Posterior vena cava (tissue), 2 donors: Measurements from ENCODE around the gene ADIG. TPM values are rescaled to one million over a fixed set of nuclear protein-coding genes. Genes with fewer than 3 reads are reported as not detected.
"Not testable (repeated sequence)": the region's sequence is repeated elsewhere in the genome, so short reads cannot be mapped to it uniquely, and the experiment has no call there.

ENCODE experiments used
- DNase-seq: peaks from one replicate; pipeline ENCODE4 v3.0.0-alpha.2; 2020; ENCODE audit warnings: low spot score
- intact Hi-C, 2 donors: fragments of 100-400 bp; cut with DNase I; formaldehyde crosslinking; loops; one replicate each; pipeline versions ENCODE4 v1.14.1 to v1.14.2; 2022 to 2023
- total RNA-seq, 2 donors: library from RNA; stranded (reverse); fragmentation: NEBNext Ultra II Directional; extraction: Animal tissue kit (Norgen Biotek cat#: 25700); gene quantifications; one replicate each; pipeline ENCODE4 v1.2.1, GENCODE V29; 2021
- donor health status: DM: yes; HTN: yes; CAD: no.
- donor health status: DM: yes; HTN: yes; CAD: no.

ADIG gene
- total RNA-seq, 2 donors from 2014 or later = not detected

DNA sequence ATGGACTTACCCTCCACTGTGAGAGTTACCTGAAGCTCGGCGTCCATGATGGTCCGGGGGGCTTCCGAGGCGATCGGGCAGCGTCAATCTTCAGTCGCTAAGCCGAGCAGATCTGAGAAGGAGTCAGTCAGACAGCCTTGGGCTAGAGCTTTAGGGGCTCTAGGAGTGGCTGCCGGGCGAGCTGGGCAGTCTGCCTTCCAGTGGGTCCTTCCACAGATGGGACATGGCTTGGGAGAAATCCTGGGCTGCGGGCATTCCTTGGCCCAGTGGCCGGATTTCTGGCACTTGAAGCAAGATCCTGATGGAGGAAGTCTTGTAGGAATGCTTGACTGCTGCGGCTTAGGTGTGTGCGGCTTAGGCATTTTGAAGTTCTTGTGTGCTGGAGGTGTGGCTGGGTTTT is 14.9 kb downstream of the ADIG start:
- DNase-seq, intact Hi-C loops: not testable (repeated sequence)

DNA sequence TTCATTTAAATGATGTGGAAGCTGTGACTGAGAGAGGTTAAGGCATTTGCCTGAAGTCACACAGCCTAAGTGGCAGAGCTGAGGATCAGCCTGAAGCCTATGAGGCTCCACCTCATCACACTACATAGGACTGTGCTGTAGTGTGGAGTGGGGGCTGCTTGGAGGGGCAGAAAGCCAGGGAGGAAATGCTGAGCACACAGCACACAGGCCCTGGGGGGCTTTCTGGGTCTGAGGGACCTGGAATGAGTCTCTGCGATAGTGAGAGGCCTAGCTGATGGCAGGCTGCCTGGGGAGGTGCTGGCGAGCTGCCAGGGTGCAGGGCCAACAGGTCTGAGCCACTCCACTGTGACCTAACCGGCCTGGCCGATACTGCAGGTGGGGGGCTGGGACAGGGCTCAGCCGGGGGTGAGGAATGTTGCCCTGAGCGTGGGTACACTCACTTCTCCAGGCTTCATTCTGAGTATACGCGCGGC is 18.4 kb downstream of the ADIG start:
- intact Hi-C loops = no loop called here

DNA sequence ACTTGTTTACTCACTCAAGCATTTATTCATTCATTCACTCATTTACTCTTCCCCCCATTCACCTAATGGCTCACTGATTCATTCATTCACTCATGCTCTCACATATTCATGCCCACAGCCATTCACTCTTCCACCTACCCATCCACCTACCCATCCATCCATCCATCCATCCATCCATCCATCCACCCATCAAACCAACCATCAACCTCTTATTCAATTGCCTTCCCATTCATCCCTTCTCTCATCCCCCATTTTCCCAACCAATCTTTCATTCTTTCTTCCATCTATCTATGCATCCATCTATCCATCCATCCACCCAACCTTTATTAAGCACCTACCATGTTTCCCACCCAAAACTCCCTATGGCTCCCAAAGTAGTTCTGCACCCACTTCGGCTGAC is 19.1 kb downstream of the ADIG start:
- intact Hi-C loops = no loop called here
- no peak for DNase-seq

More for the DNA sequence above, 18.4 kb downstream of the ADIG start:
- no peak for DNase-seq

DNA sequence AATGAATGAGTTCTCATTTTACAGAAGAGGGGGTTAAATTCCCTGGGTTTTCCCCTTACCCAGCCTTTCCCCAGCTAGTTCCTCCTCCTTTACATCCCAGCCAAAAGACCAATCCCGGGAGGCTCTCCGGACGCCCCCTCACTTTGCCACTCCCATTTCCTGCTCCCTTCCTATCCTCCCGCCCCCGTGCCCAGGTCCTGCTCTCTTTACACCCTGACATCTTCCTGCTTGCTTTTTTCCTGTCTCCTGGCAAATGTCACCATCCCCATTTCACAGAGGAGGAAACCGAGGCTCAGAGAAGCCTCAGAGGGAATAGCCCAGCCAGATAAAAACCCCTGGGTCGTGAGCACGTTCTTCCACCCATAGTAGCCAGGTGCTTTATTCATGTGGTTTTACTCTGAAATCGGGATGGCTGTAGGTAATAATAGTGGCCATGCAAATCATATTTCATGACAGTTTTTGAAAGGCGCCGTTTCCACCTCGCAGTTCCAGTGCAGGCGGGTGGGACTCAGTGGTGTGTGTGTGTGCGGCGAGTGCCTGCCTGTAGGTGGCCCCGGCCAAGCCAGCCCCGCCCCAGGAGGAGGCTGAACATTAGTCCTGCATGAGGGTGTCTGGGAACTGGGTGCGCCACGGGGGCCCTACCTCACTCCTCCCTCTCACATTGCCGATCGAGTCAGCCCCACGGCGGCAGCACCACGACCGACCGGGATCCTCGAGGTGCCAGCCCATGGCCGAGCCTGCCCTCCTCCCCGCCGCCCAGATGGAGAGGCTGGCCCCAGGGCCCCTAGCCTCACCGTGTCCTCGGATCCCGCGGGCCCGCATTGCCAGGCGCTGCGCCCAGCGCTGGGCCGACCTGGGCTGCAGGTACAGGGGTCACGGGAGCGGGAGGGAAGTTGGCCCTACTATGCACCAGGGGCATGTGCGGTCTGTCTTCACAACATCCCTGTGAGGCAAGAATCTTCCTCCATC is 20.5 kb downstream of the ADIG start, which contains the start of gene ARHGAP40:
ARHGAP40 (plus strand) TSS at position 594 of the 969 bp plus-strand sequence.
- intact Hi-C loops = no loop called here
- no peak for DNase-seq

DNA sequence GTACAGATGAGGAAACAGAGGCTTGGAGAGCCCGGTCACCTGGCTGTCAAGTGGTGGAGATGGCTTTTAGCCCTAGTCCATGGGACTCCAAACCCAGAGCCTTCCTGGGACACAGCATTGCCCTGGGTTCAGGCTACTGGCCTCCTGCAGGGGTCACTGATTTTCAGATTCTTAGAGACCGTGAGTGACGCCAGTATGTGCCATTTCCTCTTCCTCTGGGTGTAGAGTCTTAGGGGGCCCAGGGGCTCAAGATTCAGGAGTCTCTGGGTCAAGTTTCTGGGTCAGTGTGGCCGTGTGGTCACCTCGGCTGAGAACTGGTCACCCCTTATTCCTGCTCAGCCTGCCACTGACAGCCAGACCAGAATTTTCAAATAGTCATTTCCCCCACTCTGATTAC is 21.2 kb downstream of the ADIG start:
- no peak for DNase-seq
- intact Hi-C loops = no loop called here

DNA sequence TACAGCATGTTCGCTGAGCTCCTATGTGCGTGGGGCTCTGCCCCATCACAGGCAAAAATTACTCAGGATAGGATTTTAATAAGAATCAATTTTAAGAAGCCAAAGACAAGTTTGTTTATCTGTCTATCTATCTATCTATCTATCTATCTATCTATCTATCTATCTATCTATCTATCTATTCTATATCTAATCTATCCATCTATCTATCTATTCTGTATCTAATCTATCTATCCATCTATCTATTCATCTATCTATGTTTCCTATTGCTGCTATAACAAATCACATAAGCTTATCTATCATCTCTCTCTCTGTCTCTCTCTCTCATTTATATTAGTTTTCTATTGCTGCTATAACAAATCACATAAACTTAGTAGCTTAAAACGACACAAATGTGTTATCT is 22.3 kb downstream of the ADIG start:
- intact Hi-C loops = no loop called here
- DNase-seq = no peak

DNA sequence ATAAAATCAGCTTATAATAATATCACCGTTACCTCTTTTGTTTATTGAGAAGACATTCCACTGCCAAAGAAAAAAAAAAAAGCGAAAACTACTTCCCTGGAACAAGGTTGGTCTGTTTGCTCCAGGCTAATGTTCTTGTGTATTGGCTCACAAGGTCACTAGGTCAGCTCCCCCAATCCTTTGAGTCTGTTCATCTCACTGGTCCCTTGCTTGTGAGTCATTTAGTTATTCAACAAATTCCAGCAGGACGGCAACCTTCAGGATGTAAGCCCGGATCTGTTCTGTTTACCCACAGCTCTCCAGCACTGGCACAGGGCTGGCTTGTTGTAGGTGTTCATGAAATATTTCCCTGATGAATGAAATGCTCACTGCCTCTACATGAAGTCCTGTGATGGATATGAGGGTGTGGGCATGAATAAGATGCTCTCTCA is 23.9 kb downstream of the ADIG start:
- intact Hi-C loops = no loop called here
- DNase-seq = no peak

DNA sequence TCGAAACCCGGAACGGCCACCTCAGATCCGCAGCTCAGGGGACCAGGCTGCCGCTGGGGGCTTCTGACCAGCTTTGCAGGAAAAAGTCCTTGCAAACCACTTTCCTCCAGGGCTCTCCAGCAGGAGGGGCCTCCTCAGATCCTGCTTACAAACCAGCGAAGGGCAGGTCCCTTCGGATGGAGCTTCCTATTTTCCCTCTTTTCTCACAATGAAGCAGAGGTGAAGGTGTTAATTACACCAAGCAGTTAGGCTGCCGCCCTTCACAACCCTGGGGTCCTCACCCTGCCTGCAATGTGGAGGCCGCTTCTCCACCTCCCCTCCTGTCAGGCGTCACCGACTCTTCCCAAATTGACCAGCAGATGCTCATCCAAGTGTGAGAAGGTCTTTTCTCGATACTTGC is 26.4 kb downstream of the ADIG start:
- DNase-seq = no peak
- intact Hi-C loops = no loop called here

DNA sequence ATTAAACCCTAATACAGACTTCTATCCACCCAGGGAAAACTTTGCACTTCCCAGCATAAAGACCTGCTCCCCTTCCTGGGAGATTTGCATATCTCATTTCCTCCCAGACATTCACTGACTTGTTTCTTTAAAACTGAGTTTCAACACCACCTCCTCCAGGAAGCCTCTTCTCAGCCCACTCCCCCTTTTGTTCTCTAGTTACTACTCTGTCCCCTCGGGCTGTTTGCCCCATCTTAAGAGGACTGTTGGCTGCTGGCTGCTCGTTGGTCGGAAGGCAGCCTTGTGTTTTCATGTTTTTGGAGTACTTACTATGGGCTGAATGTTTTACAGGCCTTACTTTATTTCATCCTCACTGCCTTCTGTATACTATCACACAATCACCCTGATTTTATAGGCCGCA is 27.2 kb downstream of the ADIG start:
- intact Hi-C loops = no loop called here
- no peak for DNase-seq

DNA sequence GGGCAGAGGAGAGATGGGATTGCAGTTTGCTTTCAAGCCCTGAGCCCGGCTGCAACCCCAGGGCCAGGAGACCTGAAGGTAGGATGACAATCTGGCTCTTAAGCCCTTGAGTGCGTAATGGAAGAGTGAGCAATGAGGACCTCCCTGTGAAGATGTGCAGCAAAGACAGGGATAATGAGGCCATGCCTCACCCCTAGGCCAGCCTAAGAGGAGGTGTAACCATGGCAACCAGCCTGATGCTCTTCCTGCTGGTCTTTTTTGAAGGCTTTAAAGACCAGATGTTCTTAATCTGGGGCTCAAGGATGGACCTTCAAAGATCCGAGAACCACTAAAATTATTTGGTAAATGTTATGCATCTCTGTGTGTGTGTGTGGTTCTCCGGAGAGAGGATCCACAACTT is 28.8 kb downstream of the ADIG start:
- DNase-seq = no peak
- intact Hi-C loops = no loop called here

DNA sequence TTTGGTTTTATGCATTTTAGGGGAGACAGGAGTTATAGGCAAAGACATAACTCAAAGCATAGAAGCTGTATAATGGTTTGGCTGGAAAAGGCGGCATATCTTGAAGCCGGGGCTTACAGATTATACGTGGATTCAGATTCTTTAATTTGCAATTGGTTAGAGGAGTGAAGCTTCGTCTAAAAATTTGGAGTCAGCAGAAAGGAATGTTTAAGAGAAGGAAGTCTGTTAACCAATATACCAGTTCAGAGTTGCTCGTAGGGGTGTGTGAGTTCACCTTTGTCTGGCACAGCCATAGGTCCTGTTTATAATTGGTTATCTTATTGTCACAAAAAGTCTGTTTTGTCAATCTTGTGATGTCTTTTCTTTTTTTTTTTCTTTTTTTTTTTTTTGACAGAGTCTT is 29.5 kb downstream of the ADIG start:
- intact Hi-C loops = no loop called here
- no peak for DNase-seq

DNA sequence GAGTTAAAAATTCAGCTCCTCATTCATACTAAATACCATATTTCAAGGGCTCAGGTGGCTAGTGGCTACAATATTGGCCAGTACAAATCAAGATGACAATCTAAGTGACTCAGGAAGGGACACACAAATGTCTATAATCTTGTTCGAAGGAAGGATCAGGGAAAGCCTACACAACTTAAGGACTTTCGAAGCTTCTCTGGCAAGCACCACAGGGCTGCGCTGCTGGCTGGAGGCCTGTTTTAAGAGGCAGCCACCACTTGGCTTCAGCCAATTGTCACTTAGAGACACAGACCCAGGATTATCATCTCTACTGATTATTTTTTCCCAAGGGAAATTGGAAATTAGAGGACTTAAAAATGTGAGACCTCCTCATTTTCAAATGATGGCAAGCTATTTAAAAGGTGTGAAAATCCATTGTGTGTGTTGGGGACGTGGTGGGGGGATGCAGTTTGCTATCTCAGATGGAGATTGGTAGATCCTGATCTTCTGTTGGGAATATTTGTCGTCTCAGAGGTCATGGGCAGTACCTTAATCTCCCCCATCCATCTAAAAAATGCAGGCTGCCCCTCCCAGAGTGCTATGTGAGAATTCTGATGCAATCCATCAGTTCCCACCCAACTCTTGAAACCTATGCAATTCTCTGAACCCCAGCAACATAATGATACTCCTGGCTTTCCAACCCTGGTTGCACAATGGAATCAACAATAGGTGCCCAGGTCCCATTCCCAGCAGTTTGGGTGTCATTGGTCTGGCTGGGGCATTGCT is 31.9 kb downstream of the ADIG start:
- intact Hi-C loops = no loop called here
- no peak for DNase-seq

DNA sequence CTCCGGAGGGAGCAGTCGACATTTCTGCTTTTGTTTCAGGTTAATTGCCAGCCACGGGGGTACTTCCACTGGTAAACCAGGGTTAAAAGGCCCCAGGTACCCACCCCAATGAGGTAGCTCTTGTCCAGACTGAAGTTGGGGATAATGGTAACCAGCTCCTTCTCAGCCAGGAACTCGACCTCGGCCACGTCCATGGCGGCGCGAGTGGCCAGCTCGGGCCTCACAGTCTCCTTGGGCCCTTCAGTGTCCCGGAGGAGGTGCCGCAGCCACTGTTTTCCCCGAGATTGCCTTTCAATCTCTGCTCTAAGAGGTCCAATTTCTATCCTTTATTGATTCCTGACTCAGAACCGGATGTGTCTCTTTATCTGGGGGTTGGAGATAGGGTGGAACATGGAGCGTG is 34.3 kb downstream of the ADIG start:
- no peak for DNase-seq
- intact Hi-C loops = no loop called here

DNA sequence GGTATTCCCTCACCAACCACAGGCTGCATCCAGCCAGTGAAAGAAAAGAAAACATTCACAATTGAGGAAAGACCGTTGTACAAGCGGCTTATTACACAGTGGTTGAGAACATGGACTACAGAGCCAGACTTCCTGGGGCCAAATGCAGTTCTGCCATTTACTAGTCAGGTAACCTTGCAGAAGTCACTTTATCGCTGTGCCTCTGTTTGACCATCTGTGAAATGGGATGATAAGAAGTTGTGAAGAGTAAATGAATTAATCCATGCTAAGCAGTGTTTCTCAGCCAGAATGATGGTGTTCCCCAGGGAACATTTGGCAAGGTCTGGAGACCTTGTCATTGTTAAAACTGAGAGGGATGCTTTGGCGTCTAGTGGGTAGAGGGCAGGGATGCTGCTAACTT is 35.5 kb downstream of the ADIG start:
- intact Hi-C loops = no loop called here
- no peak for DNase-seq

DNA sequence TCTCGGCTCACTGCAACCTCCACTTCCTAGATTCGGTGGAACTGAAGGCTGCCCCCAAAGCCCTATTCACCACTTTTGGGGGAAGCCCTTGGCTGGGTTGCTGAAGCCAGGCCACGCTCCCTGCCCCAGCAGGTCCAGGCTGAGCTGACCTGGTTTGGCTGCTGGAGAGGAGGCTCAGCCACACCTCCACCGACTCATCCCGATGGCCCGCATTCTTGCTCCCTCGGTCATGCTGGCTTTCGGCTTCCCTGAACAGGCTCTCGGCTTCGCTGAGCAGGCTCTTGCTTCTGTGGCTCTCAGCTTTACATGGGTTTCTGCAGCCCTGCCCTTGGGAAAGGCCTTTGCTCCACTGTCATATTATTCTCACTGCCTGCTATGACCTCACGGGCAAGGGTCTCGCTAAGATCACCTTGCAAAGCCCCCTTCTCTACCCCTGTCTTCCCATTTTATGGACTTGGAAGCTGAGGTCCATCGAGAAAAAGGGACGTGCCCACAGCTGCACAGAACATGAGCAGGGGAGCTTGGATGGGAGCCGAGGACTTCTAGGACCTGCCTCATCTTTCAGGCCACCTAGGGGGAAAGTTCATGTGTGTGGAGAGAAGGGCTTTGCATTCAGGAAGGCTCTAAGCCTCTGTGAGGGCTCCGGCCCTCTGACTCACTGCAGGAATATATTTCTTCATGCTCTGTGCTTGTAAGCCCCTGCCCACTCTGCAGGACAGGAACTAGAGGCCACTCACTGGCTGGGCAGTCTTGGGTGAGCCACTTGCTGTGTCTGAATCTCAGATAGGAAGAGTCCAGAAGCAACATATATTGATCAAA is 36.2 kb downstream of the ADIG start:
- intact Hi-C loops = no loop called here
- no peak for DNase-seq

DNA sequence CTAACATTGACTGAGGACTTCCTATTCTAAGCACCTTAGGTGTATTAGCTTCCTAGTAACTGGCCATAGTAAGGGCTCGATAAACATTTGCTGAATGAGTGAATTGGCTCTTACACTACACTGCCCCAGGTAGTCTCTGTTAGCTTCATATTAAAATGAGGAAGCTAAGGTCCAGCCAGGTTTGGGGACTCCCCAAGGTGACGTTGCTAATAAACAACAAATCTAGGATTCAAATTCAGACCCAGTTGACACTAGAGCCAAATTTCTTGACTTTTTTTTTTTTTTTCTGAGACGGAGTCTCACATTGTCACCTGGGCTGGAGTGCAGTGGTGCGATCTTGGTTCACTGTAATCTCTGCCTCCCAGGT is 36.8 kb downstream of the ADIG start:
- no peak for DNase-seq
- intact Hi-C loops = no loop called here

DNA sequence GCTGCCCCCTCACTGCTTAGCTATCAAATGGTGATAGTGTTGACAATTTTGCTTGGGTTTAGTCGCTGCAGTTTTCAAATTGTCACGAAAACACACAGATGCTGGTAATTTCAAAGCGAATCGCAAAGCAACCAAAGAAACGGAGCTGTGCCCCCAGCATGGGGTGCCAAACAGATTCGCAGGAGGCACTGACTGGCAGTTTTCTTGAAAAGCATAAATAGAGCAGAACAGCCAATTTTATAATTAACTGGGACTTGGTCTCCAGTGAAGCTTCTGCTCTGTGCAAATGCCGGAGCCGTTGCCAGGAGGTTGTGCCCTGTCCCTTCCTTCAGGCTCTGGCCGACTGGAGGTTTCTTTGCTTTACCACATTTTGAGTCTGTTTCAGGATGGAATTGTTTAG is 39.4 kb downstream of the ADIG start:
- DNase-seq = no peak
- intact Hi-C loops = no loop called here

DNA sequence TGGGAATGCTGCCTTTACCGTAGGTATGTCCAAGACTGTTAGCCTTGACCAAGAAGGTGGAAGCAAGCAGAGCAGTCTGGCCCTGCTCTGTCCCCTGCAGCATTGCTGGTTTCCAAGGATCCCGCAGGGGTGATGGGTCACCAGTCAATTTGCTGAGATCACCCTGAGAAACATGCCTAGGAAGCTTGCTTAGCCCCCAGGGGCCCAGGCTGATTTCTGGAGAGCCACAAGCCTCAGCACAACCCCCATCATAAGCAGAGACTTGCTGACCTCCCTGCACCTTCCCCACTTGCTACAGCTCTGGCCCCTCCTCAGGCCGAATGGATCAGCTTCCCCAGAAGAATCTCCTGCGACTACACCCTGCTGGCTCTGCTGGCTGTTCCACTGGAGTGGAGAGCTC is 42.1 kb downstream of the ADIG start:
- intact Hi-C loops = no loop called here
- DNase-seq = no peak

DNA sequence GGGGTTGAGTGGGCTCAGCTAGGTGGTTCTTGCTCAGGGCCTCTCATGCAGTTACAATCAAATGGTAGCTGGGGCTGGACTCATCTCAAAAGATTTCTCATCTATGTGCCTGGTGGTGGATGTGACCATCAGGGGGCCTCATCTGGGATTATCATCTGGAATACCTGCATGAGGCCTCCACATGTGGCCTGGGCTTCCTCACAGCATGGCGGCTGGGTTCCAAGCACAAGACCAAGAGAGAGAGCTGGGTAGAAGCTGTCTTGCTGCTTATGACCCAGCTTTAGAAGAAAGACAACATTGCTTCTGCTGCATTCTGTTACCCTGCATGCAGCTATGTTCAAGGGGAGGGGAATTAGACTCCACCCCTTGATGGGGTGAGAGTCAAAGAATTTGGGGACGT is 43.1 kb downstream of the ADIG start:
- intact Hi-C loops = no loop called here
- DNase-seq = no peak

DNA sequence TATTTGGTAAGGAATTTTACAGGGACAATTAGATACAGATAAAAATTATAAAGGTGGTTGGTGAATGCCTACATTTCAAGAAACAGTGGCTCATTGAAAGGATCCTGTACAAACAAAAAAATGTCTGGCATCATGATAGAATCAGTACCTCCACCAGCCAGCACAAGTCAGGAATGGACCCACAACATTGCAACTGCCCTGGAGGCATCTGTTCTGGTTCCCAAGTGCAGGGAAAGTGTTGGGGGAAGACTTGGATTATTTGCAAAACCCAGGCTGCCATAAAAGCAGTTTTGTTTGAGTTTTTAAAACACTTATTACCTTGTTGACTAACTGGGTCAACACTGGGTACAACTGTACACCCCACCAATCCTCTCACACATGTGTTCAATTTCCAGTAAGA is 44.9 kb downstream of the ADIG start:
- DNase-seq = no peak
- intact Hi-C loops = no loop called here
